HG03521 (cell line): ENCODE results near the gene SAT2.
"Not testable (repeated sequence)": the region's sequence is repeated elsewhere in the genome, so short reads cannot be mapped to it uniquely, and the experiment has no call there.

ENCODE experiments used
- ATAC-seq: cut with Tn5 transposase; IDR thresholded peaks from one replicate; pipeline ENCODE4 v1.9.1; 2021; ENCODE audit warnings: mild to moderate bottlenecking, moderate library complexity; ENCODE audit not compliant: unreplicated experiment

The SAT2 gene

GRCh38 chr17:7634384-7634783, 6.8 kb upstream of the SAT2 start:
- no peak for ATAC-seq

- ATAC-seq: no peak
Observed at GRCh38 chr17:7633093-7633492, 5.5 kb upstream of the SAT2 start.

GRCh38 chr17:7632492-7632894, 4.9 kb upstream of the SAT2 start:
- ATAC-seq: no peak

GRCh38 chr17:7631398-7632380, 4.1 kb upstream of the SAT2 start:
- no peak for ATAC-seq

- no peak for ATAC-seq
Observed at GRCh38 chr17:7629939-7630571, 2.4 kb upstream of the SAT2 start, which contains the start of gene SHBG. Gene SHBG, plus strand, starts transcription at chr17:7630135. Its CDS starts 38 bp downstream, at chr17:7630173.

GRCh38 chr17:7626956-7627249, 718 bp downstream of the SAT2 start:
- ATAC-seq: no peak

GRCh38 chr17:7626307-7626706, 1.3 kb downstream of the SAT2 start:
- ATAC-seq: no peak

GRCh38 chr17:7625749-7626148, 1.9 kb downstream of the SAT2 start:
- not testable (repeated sequence) for ATAC-seq

GRCh38 chr17:7623661-7624060, 4.0 kb downstream of the SAT2 start:
- no peak for ATAC-seq

- no peak for ATAC-seq
Observed at GRCh38 chr17:7620835-7621234, 6.8 kb downstream of the SAT2 start.

GRCh38 chr17:7618608-7619007, 9.0 kb downstream of the SAT2 start:
- no peak for ATAC-seq

GRCh38 chr17:7615265-7615747, 12.3 kb downstream of the SAT2 start:
- no peak for ATAC-seq

GRCh38 chr17:7614425-7615264, 13.0 kb downstream of the SAT2 start, which contains the start of gene FXR2:
Gene FXR2, minus strand, starts transcription at chr17:7614897. Its CDS starts 365 bp downstream, at chr17:7614532.
- peak; percentile 90 for ATAC-seq

GRCh38 chr17:7613769-7614424, 13.7 kb downstream of the SAT2 start:
- ATAC-seq: no peak

- ATAC-seq: no peak
Observed at GRCh38 chr17:7612294-7612640, 15.4 kb downstream of the SAT2 start.

GRCh38 chr17:7611635-7612293, 15.9 kb downstream of the SAT2 start:
- no peak for ATAC-seq

- no peak for ATAC-seq
Observed at GRCh38 chr17:7610641-7611040, 17.0 kb downstream of the SAT2 start.

GRCh38 chr17:7606280-7606679, 21.3 kb downstream of the SAT2 start:
- no peak for ATAC-seq

- ATAC-seq: not testable (repeated sequence)
Observed at GRCh38 chr17:7597561-7597960, 30.1 kb downstream of the SAT2 start.

GRCh38 chr17:7593296-7593695, 34.3 kb downstream of the SAT2 start:
- ATAC-seq: no peak
